ENCODE data around the gene NTNG2. TPM values are rescaled to one million over a fixed set of nuclear protein-coding genes. Genes with fewer than 3 reads are reported as not detected.

Gene NTNG2
- polyA plus RNA-seq, 1 donor from 2014 or later = 0.43 TPM

DNA sequence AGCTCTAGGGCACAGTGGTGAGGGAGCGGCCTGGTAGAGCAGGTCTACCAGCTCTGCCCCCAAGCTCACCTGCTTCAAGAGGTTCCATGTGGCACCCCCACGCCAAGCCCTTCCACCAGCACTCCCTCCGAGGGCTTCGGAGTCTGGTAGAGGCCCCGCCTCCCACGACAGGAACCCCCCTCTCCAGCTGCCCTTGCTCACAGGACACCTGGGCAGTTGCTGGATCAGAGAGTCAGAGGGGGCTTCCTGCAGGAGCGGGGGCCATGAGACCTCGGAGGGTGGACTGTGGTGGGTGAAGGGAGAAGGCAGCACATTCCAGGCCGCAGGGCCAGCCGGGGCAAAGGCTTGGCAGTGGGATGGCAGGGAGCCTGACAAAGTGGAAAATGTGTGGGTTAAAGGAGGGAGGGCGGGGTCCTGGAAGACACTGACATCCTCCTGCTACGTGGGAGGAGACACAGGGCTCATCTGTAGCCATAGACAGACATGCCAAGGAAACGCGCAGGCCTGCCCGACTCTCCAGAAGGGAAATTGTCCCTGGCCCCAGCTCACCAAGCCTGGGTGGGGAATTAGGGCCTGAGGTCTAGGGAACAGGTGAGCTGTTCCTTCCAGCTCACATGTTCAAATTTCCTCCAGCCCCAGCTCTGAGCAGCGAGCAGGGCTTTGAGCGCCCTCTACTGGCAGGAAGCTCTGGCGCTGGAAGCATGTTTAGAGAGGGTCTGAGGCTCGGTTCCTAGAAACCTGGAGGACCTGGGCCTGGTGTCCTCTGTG lies 74.2 kb downstream of the NTNG2 start:
- no peaks in the 10 kb centered on the region for H3K9me2 ChIP-seq (ENCODE audit: insufficient read depth, low read length)
- TF ChIP-seq, protein P1, sequence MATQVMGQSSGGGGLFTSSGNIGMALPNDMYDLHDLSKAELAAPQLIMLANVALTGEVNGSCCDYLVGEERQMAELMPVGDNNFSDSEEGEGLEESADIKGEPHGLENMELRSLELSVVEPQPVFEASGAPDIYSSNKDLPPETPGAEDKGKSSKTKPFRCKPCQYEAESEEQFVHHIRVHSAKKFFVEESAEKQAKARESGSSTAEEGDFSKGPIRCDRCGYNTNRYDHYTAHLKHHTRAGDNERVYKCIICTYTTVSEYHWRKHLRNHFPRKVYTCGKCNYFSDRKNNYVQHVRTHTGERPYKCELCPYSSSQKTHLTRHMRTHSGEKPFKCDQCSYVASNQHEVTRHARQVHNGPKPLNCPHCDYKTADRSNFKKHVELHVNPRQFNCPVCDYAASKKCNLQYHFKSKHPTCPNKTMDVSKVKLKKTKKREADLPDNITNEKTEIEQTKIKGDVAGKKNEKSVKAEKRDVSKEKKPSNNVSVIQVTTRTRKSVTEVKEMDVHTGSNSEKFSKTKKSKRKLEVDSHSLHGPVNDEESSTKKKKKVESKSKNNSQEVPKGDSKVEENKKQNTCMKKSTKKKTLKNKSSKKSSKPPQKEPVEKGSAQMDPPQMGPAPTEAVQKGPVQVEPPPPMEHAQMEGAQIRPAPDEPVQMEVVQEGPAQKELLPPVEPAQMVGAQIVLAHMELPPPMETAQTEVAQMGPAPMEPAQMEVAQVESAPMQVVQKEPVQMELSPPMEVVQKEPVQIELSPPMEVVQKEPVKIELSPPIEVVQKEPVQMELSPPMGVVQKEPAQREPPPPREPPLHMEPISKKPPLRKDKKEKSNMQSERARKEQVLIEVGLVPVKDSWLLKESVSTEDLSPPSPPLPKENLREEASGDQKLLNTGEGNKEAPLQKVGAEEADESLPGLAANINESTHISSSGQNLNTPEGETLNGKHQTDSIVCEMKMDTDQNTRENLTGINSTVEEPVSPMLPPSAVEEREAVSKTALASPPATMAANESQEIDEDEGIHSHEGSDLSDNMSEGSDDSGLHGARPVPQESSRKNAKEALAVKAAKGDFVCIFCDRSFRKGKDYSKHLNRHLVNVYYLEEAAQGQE (IDR thresholded peaks at IDR 0.05; ENCODE audit: borderline replicate concordance) = no peak
- TF ChIP-seq, protein P2, sequence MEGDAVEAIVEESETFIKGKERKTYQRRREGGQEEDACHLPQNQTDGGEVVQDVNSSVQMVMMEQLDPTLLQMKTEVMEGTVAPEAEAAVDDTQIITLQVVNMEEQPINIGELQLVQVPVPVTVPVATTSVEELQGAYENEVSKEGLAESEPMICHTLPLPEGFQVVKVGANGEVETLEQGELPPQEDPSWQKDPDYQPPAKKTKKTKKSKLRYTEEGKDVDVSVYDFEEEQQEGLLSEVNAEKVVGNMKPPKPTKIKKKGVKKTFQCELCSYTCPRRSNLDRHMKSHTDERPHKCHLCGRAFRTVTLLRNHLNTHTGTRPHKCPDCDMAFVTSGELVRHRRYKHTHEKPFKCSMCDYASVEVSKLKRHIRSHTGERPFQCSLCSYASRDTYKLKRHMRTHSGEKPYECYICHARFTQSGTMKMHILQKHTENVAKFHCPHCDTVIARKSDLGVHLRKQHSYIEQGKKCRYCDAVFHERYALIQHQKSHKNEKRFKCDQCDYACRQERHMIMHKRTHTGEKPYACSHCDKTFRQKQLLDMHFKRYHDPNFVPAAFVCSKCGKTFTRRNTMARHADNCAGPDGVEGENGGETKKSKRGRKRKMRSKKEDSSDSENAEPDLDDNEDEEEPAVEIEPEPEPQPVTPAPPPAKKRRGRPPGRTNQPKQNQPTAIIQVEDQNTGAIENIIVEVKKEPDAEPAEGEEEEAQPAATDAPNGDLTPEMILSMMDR (IDR thresholded peaks at IDR 0.05; ENCODE audit: poor library complexity, severe bottlenecking) = peak; percentile 98
- TF ChIP-seq RAD21 (conservative IDR thresholded peaks at IDR 0.05) = peak; percentile 97
- TF ChIP-seq SMC3 (conservative IDR thresholded peaks at IDR 0.05; ENCODE audit: poor library complexity) = peak; percentile 97
- peak; percentile 33 for TF ChIP-seq MXI1 (conservative IDR thresholded peaks at IDR 0.05; ENCODE audit: poor library complexity, severe bottlenecking)
- TF ChIP-seq TAF1 (IDR thresholded peaks at IDR 0.05; ENCODE audit: low read depth) = no peak
- TF ChIP-seq POLR2AphosphoS5 (IDR thresholded peaks at IDR 0.05) = no peak
- peaks cover 9% of the 10 kb centered on the region for H3K27me3 ChIP-seq (ENCODE audit: insufficient read depth, low read depth, low read length)
- no peaks in the 10 kb centered on the region for H3K9me3 ChIP-seq (ENCODE audit: low read length)
- no peaks in the 10 kb centered on the region for H3F3A ChIP-seq (ENCODE audit: insufficient read depth, low read length, poor library complexity, severe bottlenecking)
- H4K20me1 ChIP-seq (ENCODE audit: insufficient read depth) = no peaks in the 10 kb centered on the region
- H3K4me3 ChIP-seq (ENCODE audit: low read length) = no peak overlapping the region
- H3K4me2 ChIP-seq (ENCODE audit: low read length) = no peak overlapping the region
- no peak overlapping the region for H2AFZ ChIP-seq (ENCODE audit: low read depth, low read length)
- no peaks in the 10 kb centered on the region for H3K79me2 ChIP-seq (replicated peaks; ENCODE audit: insufficient read depth, low read length)
- H3K27ac ChIP-seq (ENCODE audit: low read length) = no peak overlapping the region
- H3K9ac ChIP-seq (ENCODE audit: low read length) = no peak overlapping the region
- no peaks in the 10 kb centered on the region for H3K36me3 ChIP-seq (ENCODE audit: insufficient read depth, low read length)

DNA sequence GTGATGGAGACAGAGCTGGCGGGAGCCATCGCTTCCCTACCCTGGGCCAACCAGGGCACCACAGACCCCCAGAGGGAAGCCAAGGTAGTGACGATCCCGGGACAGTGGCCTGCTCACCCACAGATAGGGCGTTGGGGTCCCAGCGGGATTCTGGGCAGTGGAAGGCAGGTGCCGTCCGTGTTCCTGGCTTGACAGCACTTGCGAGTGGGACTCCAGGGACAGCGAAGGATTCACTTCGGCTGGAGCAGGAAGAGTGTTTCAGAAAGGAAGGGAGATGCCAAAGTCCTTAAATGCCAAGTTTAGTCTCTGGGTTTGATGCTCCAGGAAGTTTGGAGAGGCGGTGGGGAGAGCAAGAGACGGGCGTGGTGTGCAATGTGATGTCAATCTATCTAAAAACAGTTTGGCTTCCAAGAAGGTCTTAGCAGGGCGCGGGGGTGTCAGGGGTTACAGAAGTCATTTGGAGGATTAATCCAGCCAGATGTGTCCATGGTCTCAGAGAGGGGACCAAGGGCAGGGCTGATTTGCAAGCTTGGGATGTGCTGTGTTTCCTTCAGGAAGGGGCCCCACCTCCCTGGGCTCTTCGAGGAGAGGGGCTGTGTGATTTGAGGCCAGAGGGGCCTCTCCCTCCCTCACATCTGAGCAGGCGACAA lies 74.9 kb downstream of the NTNG2 start:
- TF ChIP-seq, protein P2 (IDR thresholded peaks at IDR 0.05; ENCODE audit: poor library complexity, severe bottlenecking) = no peak
- peak; percentile 66 for TF ChIP-seq SMC3 (conservative IDR thresholded peaks at IDR 0.05; ENCODE audit: poor library complexity)
- Histone ChIP-seq H3K27me3 (ENCODE audit: insufficient read depth, low read depth, low read length) (peaks cover 16% of the 10 kb centered on the region), H3F3A (ENCODE audit: insufficient read depth, low read length, poor library complexity, severe bottlenecking) (no peaks in the 10 kb centered on the region), H3K79me2 (replicated peaks; ENCODE audit: insufficient read depth, low read length) (no peaks in the 10 kb centered on the region), H3K4me3 (ENCODE audit: low read length) (no peak overlapping the region), H3K27ac (ENCODE audit: low read length) (no peak overlapping the region), H4K20me1 (ENCODE audit: insufficient read depth) (no peaks in the 10 kb centered on the region), H3K36me3 (ENCODE audit: insufficient read depth, low read length) (no peaks in the 10 kb centered on the region), H3K4me2 (ENCODE audit: low read length) (no peak overlapping the region), H3K9me3 (ENCODE audit: low read length) (no peaks in the 10 kb centered on the region), H3K9ac (ENCODE audit: low read length) (no peak overlapping the region), H3K9me2 (ENCODE audit: insufficient read depth, low read length) (no peaks in the 10 kb centered on the region), H2AFZ (ENCODE audit: low read depth, low read length) (no peak overlapping the region)

Data from neural cell (in vitro differentiated cells).